Measurements from ENCODE around the gene CACNA2D4. TPM values are rescaled to one million over a fixed set of nuclear protein-coding genes. Genes with fewer than 3 reads are reported as not detected.

The CACNA2D4 gene
- total and polyA plus RNA-seq, 2 donors from 2014 or later, result 2.5 to 7.3 TPM

DNA sequence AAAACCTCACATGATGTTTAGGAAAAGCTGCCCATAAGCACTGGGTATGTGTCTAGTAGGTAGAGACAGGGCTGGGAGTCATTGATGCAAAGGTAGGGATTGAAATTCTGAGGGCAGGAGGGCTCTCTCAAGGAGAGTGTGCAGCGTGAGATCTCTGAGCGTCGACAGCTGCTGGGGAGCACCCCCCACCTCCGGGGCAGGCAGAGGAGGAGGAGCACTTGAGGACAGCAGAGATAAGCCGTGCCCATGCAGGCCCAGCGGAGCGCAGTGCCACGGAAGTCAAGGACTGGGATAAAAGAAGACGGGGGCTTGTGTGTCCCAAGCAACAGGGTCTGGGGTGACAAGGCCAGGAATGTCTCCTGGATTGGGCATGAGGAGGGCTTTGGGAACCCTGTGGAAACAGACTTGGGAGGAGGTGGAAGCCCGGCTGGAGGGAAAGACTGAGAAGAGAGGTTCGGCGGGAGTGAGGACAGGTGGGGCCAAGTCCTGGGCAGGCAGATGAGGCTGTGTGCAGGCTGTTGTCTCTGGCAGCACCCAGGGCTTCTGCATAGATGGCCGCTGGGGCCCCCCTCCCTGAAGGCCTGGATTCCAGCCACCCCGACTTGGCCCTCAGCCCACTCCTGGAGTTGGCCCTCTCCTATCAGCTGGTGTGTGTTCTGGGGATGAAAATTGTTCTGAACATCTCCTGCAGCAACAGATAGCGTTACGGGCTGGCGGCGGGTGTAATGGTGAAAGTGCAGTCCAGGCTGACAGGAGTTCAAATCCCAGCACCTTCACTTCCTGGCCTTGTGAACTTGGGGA lies 1.9 kb downstream of the CACNA2D4 start:
- FAIRE-seq, result no peak
- intact Hi-C loops (cut with DNase I), result no loop called here
- Histone ChIP-seq H3K4me3 (ENCODE audit: low read length in 3 of 3) (no peak overlapping the region), H3K27ac (ENCODE audit: low read depth in 2 of 2, low read length in 2 of 2) (no peak overlapping the region), H3K4me1 (ENCODE audit: control insufficient read depth in 2 of 3, insufficient read depth in 2 of 3, low read depth in 1 of 3, low read length in 3 of 3) (no peaks in the 10 kb centered on the region), H3K9me3 (ENCODE audit: control insufficient read depth in 2 of 3, insufficient read depth in 1 of 3, low read length in 3 of 3) (no peaks in the 10 kb centered on the region), H3K36me3 (ENCODE audit: control insufficient read depth in 2 of 3, insufficient read depth in 3 of 3, low read length in 3 of 3) (no peaks in the 10 kb centered on the region), H3K27me3 (ENCODE audit: control insufficient read depth, insufficient read depth, low read length) (no peaks in the 10 kb centered on the region), H3K9ac (ENCODE audit: low read length in 3 of 3) (no peak overlapping the region)
- TF ChIP-seq, protein P1, sequence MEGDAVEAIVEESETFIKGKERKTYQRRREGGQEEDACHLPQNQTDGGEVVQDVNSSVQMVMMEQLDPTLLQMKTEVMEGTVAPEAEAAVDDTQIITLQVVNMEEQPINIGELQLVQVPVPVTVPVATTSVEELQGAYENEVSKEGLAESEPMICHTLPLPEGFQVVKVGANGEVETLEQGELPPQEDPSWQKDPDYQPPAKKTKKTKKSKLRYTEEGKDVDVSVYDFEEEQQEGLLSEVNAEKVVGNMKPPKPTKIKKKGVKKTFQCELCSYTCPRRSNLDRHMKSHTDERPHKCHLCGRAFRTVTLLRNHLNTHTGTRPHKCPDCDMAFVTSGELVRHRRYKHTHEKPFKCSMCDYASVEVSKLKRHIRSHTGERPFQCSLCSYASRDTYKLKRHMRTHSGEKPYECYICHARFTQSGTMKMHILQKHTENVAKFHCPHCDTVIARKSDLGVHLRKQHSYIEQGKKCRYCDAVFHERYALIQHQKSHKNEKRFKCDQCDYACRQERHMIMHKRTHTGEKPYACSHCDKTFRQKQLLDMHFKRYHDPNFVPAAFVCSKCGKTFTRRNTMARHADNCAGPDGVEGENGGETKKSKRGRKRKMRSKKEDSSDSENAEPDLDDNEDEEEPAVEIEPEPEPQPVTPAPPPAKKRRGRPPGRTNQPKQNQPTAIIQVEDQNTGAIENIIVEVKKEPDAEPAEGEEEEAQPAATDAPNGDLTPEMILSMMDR (IDR thresholded peaks at IDR 0.05; ENCODE audit: borderline replicate concordance, extremely low read depth, insufficient read depth), result no peak
- peak in 1 of 5 donors; percentile 26 for DNase-seq

DNA sequence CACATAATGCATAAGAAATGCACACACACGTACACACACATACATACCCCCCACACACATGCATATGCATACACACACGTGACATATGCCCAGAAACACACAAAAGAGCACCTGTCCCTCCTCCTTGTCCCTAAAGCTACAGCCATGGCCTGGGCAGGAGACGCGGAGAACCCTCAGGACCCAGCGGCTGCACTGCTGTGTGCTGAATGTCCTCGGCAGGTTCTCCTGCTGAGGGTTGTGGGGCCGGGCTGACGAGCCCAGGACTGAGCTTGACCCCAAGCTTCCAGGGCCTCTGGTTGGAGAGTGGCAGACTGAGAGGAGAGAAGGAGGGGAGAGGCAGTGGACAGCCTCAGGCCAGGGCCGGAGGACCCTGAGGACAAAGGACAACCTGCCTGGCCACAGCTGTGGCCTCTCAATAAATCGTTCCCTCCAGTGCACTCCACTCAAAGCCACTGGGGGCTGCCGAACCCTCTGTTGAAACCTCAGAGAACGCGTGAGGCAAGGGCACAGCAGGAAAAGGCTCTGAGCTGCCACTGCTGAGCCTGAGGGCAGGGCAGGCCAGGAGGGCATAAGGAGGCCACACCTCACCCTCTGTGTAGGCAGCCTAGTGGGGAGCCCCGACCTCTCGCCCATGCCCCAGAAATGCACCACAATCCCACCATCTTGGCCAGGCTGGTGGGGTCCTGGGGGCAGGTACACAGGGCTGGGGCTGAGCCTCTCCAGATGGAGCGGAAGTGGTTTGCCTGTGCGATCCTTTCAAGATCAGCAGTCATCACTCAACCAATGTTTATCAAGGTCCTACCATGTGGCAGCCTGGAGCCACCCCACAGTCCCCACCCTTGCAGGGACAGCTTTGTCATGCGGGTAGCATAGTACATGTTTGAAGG lies 3.1 kb downstream of the CACNA2D4 start:
- Histone ChIP-seq H3K27me3 (ENCODE audit: control insufficient read depth, insufficient read depth, low read length) (no peaks in the 10 kb centered on the region), H3K4me3 (ENCODE audit: low read length in 3 of 3) (no peak overlapping the region), H3K36me3 (ENCODE audit: control insufficient read depth in 2 of 3, insufficient read depth in 3 of 3, low read length in 3 of 3) (no peaks in the 10 kb centered on the region), H3K9me3 (ENCODE audit: control insufficient read depth in 2 of 3, insufficient read depth in 1 of 3, low read length in 3 of 3) (no peaks in the 10 kb centered on the region), H3K9ac (ENCODE audit: low read length in 3 of 3) (no peak overlapping the region), H3K27ac (ENCODE audit: low read depth in 2 of 2, low read length in 2 of 2) (no peak overlapping the region), H3K4me1 (ENCODE audit: control insufficient read depth in 2 of 3, insufficient read depth in 2 of 3, low read depth in 1 of 3, low read length in 3 of 3) (no peaks in the 10 kb centered on the region)
- DNase-seq (peak in 2 of 5 donors; percentile 6 to 26), FAIRE-seq (no peak)
- TF ChIP-seq, protein P1 (IDR thresholded peaks at IDR 0.05; ENCODE audit: borderline replicate concordance, extremely low read depth, insufficient read depth), result no peak
- intact Hi-C loops (cut with DNase I), result no loop called here

DNA sequence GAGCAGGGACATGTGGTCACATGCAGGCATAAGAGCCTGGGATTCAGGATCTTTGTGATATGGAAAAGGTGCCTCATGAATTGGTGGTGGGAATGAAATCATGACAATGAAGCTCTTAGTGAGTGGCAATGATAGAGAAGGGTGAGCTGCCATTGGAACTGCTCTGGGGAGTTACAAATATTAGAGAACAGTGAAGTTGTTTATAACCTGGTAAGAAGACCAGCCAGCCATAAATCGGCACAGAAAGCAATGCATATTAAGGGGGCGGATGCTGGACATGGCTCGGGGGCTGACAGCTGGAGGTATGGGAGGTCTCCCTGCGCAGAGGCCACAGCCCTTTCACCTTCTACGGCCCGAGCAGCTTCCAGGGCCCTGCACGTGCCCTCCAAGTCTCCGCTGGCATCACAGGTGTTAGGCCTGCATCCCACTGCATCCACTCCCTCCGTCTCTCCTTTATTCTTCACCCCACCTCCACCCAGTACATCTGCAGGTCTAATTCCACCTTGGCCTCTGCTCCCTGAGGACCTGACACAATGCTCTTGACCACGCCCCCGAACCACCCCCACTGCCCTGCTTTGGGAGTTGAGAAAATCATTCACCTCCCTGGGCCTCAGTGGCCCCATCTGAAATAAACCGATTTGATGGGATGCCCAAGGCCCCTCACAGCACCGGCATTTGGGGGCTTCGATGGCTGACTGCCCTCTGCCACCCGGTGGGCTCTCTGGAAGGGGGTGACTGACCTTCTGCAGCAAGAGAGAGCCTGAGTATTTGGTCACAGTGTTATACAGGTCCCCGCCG lies 4.1 kb downstream of the CACNA2D4 start:
- no peaks in the 10 kb centered on the region for H3K9me3 ChIP-seq (ENCODE audit: control insufficient read depth in 2 of 3, insufficient read depth in 1 of 3, low read length in 3 of 3)
- DNase-seq (peak in 2 of 5 donors; percentile 8 to 24), FAIRE-seq (no peak)
- H3K27ac ChIP-seq (ENCODE audit: low read depth in 2 of 2, low read length in 2 of 2), result no peak overlapping the region
- H3K27me3 ChIP-seq (ENCODE audit: control insufficient read depth, insufficient read depth, low read length), result no peaks in the 10 kb centered on the region
- no peak overlapping the region for H3K9ac ChIP-seq (ENCODE audit: low read length in 3 of 3)
- H3K36me3 ChIP-seq (ENCODE audit: control insufficient read depth in 2 of 3, insufficient read depth in 3 of 3, low read length in 3 of 3), result no peaks in the 10 kb centered on the region
- no peak overlapping the region for H3K4me3 ChIP-seq (ENCODE audit: low read length in 3 of 3)
- no peaks in the 10 kb centered on the region for H3K4me1 ChIP-seq (ENCODE audit: control insufficient read depth in 2 of 3, insufficient read depth in 2 of 3, low read depth in 1 of 3, low read length in 3 of 3)
- TF ChIP-seq, protein P1 (IDR thresholded peaks at IDR 0.05; ENCODE audit: borderline replicate concordance, extremely low read depth, insufficient read depth), result no peak
- intact Hi-C loops (cut with DNase I), result no loop called here
